AG20443 (cell line): ENCODE data around the gene PREP.

Experiments
- DNase-seq: peaks from one replicate; pipeline ENCODE4 v3.0.0; 2012; ENCODE audit warnings: low spot score, mixed read lengths

The PREP gene

DNA sequence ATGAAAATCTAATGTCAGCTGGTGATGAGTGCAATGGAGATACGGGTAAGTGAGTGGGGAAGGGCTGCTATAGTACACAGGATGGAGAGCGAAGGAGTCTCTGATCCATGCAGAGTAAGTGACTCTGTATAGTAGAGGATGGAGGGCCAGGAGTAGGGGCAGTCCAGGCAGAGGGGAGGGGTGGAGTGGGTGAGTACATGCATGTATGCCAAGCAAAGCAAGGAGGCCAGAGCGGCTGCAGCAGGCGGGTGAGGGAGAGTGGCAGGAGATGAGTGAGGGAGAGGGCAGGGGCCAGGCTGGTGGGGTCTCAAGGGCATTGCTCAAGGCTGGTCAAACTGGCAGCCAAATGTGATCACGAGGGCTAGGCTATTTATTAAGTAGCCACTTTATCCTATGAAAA lies 94.0 kb downstream of the PREP start:
- DNase-seq, result no peak

DNA sequence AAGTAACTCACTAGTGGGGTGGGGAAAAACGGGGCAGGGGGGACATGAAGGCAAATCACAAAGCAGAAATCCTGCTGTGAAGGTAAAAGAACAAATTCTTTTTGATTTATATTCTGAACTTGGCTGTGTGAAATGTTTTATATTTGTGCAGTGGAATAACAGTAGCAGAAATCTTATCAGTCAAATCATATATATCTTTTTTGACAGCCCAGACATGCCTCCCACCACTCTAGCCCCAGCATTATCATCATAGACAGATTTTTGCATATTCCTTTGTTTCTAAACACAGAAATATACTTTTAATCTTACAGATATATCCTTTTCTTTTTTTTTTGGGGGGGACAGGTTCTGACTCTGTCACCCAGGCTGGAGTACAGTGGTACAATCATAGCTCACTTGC lies 97.4 kb downstream of the PREP start:
- DNase-seq, result no peak

DNA sequence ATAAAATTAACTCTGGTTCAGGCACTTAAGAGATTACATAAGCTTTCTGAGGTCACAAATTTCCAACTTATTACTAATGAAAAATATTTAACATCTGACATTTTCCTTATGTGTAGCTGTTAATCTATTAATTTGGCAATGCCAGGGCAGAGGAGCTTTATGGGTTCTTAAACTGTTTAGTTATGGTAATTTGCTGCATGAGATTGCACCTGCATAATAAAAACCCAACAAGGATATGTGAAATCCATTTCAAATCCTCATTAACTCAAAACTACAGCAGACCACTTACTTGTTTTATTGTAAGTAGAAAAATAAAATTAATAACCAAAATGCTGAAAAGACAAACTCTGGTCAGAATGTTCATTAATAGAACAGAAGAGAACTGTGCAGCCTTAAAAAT lies 98.1 kb downstream of the PREP start:
- DNase-seq, result no peak

DNA sequence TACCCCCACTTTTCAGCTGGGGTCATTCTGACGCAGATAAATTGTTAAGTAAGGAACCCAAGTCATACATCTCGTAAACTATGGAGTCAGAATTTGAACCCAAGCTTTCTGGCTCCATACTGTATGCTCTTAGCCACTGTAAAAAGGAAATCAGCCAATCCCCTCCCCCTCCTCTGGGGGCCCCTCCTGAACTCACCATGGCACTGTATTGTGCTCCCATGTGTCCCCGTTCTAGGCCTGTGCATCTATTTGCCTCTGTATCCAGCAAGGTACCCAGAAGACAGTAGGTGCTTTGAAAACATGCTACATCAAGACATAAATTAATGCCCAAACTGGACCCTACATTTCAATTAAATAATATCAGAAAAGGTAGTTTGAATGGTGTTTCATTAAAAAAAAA lies 98.5 kb downstream of the PREP start:
- DNase-seq, result no peak

DNA sequence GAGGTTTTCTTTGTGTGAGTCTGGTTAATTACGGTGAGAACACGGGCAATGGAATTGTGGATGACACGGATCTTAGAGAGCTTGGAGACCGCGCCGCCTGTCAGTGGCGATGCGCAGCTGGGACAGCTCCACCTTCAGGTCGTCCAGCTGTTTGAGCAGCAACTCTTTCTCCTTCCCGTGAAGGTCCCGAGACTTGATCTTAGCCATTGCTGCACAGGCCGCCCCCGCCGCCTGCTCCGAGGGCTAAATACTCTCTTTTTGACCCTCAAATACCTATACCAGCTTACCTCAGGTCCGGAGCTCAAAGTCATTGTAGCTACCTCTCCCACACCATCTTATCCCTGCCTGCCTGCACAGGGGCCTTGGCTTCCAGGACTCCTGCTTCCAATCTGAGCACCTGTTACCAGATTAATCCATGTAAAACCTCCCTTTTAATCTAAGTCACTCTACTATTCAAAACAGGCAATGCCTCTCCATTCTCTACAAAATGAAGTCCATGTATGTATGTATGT lies 100.2 kb downstream of the PREP start:
- peak; percentile 74 for DNase-seq

DNA sequence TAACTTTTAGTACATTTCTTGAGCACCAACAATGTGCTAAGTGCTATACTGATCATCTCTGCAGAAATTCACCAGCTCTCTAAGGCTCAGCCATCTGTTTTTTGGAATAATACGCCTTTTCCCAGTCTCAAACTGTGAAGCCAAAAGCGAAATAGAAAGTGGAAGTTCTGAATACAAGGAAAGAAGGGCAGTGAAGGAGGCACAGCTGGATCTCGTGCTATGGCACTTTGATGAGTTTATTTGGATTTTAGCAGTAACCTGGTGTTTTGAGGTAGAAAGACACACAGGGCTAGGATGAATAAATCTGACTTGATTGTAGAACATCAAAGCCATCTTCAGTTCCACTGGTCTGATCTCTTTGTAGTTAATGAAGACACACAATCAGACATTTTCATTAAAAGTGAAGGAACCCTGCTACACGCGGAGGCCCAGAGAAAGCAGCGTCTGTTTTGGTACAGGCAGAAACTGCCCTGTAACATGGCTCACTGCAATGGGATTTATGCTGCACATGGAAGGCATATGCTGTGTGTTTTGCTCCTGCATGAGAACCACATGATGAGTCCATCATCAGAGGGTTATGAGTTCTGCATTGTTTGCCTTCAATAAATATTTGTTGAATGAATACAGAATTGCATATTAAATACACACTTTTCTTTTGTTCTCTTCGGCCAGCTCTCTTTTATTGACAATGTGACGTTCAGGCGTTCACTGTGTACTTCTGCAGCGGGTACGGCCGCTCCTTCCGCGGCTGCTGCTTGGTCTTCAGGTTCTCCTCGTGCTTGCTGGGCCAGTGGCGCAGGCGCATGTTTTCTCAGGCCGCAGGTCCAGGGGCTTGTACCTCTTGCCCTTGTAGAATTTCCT lies 100.9 kb downstream of the PREP start:
- DNase-seq, result peak; percentile 34

DNA sequence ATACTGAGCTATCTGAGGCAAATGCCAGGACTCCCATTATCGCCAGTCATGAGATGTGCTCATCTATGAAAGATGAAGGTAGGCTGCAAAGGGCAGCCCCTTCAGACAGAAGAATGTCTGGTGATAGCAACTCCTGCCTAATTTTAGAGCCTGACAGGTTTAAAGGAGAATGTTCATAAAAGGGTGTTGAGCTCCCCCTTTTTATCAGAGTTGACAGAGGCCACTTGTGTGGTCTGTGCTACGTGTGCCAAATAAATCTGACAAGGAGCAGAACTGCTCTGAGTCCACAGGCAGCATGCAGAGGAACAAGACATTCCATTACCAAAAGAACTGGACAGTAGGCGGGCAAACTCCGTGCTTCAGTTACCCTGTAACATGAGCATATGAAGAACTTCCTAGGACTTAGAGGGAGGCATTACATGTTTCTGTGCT lies 101.8 kb downstream of the PREP start:
- peak; percentile 14 for DNase-seq

DNA sequence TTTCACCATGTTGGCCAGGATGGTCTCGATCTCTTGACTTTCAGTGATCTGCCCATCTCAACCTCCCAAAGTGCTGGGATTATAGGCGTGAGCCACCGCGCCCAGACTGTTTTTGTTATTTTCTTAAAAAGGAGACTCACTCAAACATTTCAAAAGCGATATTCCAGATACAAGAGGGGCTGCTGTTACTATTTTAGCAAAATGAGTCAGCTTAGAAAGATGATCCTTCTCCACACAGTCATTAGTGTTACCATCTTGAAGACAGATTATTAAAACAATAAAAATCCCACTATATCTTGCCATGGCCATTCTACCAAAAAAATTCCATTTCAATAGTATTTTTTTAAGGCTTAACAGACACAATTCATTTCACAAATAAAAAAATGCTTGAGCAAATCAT lies 102.8 kb downstream of the PREP start:
- DNase-seq, result no peak

DNA sequence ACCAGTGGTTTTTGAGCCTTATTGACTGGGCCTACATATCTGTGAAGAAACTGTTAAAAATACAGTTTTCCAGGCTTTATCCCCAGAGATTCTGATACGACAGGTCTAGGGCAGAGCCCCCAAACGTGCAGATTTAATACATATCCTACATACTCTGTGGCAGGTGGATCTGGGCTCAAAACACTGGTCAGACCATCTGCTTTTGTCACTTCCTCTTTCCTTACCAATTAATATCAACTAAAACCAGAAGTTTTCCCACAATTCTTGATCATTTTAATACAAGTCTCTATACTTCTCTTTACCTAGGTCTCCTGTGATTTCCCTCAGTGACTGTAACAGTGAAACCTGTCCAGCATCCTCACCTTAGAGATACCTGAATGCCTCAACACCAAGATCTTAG lies 108.8 kb downstream of the PREP start:
- DNase-seq, result no peak

DNA sequence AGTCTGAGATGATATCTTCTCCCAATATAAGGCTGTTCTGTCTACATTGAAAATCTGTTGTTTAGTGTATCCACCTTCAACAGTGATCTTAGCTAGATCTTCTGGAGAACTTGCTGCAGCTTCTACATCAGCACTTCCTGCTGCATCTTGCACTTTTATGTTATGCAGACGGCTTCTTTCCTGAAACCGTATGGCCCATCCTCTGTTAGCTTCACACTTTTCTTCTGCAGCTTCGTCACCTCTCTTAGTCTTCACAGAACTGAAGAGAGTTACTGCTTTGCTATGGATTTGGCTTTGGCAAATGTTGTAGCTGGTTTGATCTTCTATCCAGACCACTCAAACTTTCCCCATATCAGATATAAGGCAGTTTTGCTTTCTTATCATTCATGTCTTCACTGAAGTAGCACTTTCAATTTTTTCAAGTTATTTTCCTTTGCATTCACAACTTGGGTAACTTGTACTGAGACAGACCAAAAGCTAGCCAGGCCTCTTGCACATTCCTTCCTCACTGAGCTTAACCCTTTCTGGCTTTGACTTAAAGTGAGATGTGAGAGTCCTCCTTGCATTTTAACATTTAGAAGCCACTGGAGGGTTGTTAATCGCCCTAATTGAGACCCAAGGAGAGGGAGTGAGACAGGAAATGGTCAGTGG lies 110.1 kb downstream of the PREP start:
- no peak for DNase-seq

DNA sequence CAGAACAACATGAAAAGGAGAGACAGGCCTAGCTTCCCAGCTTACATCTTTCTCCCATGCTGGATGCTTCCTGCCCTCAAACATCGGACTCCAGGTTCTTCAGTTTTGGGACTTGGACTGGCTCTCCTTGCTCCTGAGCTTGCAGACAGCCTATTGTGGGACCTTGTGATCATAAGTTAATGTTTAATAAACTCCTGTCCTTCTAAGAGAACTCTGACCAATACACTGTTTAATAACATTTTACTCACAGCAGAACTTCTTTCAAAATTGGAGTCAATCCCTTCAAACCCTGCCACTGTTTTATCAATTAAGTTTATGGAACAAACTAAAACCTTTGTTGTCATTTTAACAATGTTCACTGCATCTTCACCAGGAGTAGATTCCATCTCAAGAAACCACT lies 111.4 kb downstream of the PREP start:
- no peak for DNase-seq

DNA sequence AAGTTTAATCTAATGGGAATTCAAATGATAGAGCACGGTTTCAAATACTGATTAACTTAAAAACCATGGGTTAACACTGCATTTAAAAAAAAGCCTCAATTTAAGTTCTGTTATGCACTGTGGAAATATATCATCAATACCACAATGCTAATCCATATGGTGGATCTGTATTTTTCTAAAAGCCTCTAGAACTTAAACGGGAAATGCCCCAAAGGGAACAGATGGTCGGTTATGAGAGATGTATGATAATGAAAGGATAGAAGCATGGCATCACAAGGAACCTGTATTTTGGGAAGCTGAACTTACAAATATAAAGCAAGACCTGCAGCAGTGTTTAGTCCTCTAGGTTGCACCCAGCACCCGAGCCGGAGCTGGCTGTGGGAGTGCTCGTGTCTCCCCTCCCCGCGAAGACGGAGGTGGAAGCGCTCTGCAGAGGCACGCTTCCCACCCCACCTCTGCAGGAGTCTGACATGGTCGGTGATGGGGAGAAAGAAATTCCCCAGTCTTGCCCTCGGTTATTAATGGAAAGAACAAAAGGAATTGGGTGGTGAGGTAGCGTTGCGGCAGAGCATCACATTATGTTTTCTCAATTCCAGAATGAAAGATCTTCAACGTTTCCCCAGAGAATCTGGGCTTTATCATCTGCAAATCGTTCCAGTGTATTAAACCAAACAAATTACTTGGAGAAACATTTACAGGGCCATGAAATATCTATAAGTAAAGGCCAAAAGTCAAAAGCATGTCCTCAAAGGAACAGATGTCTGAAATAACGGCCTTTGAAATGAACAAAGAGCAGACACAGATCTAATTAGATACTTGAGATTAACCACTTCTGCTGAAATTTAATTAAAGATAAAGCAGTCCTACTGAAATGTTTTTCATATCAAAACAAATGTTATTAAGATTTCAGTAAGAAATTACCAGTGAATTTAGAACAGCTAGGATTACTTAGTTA lies 120.0 kb downstream of the PREP start:
- no peak for DNase-seq

DNA sequence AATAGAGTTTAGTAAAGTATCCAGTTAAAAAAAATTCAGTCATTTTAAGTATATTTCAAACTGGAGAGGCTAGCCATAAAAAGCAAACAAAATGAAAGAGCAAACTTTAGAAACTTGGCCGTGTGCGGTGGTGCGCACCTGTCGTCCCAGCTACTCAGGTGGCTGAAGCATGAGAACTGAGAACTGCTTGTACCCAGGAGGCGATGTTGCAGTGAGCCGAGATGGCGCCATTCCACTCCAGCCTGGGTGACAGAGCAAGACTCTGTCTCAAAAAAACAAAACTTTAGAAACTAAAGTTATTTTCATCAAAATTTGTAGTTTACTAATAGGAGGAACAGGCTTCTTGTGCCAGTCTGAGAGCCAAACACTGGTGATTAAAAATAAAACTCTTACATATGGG lies 122.8 kb downstream of the PREP start:
- no peak for DNase-seq

DNA sequence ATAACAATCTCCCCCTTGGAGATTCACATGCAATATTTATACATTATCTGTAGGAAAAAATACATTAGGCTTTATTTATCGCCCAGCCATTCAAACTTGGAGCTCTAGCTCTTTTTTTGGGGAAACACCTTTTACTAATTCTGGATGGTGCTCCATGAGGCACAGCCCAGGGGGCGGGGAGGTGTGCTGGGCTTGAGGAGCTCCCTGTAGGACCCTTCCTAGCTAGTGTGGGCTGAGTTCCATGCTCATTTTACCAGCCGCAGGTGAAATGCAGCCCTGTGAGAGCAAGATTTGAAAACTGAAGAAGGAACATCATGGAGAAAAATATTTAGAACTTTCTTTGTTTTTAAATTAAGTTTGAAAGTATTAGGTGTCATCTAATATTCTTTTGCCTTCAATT lies 123.4 kb downstream of the PREP start:
- DNase-seq, result no peak

DNA sequence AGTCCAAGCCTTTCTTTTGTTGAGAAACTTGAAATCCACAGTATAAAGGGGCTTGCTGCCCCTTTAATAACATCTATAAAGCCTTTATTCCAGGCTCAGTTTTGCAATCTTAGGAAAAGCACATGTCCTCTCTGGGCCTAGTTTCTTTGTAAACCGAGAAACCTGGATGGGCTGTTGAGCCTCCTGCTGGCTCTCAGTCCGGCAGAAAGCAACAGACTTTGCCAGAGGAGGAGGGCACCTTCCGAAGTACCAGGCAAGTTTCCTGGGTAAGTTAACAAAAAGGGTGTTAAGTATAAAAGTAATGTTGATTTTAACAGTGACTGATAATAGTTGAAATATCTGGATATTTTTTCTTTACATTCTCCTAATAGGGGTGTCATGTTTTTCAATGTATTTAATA lies 124.1 kb downstream of the PREP start:
- DNase-seq, result no peak

DNA sequence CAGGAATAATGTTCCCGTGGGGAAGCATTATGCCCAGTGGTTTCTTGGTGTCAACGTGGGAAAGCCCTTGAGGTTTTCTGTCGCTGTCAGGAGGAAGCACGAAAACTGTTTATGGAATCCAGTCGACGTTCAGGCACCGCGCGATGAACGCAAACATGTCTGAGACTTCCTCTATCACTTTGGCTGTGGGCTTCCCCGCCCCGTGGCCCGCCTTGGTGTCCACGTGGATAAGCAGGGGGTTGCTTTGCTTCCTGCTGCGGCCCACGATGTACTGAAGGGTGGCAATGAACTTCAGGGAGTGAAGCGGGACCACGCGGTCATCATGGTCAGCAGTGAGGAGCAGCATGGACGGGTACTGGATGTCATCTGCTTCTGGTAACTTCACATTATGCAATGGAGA lies 124.8 kb downstream of the PREP start:
- no peak for DNase-seq

DNA sequence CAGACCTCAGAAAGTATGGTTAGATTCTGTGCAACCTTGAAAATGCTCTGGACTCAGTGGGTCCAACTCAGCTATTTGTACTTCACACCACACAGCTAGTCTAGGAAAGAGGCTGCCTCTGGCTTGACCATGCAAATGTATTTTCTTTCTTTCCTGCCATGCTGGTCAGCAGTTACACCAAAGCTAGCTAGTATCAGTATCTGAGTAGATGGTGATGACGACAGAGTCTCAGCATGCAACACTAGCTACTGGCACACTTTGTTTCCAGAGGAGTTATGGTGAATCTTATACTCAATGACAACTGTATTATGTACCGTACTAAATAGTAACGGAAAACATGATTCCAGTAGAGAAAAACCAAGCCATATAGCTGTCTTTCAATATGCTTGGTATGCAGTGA lies 126.5 kb downstream of the PREP start:
- DNase-seq, result no peak

DNA sequence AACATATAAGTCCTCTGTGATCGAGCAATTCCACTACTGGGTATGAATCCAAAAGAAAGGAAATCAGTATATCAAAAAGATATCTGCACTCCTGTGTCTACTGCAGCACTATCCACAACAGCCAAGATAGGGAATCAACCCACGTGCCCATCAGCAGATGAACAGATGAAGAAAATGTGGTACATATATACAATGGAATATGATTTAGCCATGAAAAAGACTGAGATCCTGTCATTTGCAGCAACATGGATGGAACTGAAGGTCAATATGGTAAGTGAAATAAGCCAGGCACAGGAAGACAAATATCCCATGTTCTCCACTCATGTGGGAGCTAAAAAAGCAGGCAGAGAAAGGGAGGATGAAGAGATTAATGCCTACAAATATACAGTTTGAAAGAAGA lies 127.3 kb downstream of the PREP start:
- DNase-seq, result no peak

DNA sequence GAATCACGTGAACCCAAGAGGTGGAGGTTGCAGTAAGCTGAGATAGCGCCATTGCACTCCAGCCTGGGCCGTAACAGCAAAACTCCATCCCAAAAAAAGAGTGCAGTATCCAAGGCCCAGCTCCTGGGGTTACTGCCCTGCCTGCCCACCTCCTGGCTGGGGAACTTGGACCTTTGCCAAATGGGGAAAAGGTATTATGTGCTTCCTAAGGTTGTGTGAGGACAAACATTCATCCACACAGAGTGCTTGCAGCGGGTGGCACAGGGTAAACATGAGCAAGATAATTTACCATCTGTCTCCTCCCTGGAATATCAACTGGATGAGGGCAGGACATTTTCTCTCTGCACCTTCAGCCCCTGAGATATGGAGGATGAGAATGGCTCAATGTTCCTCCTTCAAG lies 128.2 kb downstream of the PREP start:
- DNase-seq, result no peak

DNA sequence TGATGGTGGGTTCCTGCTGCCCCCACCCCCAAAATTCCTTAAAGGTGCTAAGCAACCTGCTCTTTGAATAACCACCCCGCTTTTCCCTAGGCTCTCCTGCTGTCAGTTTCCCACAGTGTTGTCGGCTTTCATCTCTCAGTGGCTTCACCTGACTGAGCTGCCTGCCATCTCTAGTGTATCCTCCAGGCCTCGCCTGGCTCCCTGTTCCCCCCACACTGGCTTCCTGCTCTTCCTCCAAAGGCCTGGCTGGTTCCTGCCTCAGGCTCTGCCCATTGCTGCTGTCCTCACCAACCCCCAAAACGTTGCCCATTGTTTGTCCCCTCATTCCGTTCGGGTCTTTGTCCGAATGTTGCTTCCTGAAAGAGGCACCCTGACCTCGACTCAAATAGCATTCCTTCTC lies 129.3 kb downstream of the PREP start:
- no peak for DNase-seq

DNA sequence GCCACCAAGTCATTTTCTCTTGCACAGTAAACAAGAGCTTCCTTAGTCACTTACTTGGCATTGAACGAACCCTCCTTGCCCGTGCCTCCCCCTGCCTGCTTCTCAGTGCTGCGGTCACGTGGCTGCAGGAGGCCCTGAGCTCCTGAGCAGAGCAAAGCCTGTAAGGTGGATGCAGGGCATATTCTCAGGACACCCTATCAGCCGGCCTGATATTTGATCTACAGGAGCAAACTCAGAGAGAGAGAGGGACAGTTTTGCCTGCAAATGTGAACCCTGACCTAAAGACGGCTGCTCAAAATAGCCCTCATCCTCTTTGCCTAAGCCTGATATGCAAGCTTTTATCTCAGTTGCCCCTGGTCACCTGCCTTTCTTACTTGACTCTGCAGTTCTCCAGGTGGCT lies 130.1 kb downstream of the PREP start:
- DNase-seq, result peak; percentile 33

DNA sequence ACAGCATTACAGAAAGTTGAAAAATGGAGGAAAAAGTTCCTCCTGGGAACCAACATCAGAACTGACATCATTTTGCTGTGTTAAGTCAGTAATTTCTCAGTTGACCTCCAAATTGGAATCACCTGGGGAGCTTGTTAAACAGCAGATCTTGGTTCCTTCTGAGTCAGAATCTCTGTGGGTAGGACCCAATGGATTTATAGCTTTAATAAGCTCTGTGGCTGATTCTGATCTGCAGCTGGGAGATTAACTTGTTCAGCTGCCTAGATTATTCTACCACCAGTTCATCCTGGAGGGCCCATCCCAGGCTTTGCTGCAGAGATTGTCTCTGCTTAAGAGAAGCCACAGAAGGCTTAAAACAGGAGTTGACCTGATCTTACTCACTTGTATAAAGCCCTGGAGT lies 132.4 kb downstream of the PREP start:
- DNase-seq, result peak; percentile 19
